ENCODE results near the gene ST6GALNAC3.
"Not testable (repeated sequence)": the region's sequence is repeated elsewhere in the genome, so short reads cannot be mapped to it uniquely, and the experiment has no call there.

ST6GALNAC3 gene

GRCh38 chr1:76075877-76076276 lies 1.3 kb downstream of the ST6GALNAC3 start:
- DNase-seq, result no peak

GRCh38 chr1:76079475-76080227 lies 5.1 kb downstream of the ST6GALNAC3 start:
- DNase-seq, result no peak

- DNase-seq, result no peak
Measured at GRCh38 chr1:76080552-76081079, 6.1 kb downstream of the ST6GALNAC3 start.

GRCh38 chr1:76082062-76082461 lies 7.5 kb downstream of the ST6GALNAC3 start:
- DNase-seq, result no peak

GRCh38 chr1:76083189-76083588 lies 8.6 kb downstream of the ST6GALNAC3 start:
- no peak for DNase-seq

- no peak for DNase-seq
Measured at GRCh38 chr1:76084029-76084627, 9.6 kb downstream of the ST6GALNAC3 start.

GRCh38 chr1:76084685-76085084 lies 10.1 kb downstream of the ST6GALNAC3 start:
- no peak for DNase-seq

GRCh38 chr1:76086109-76086508 lies 11.6 kb downstream of the ST6GALNAC3 start:
- DNase-seq, result no peak

- no peak for DNase-seq
Measured at GRCh38 chr1:76086597-76086996, 12.1 kb downstream of the ST6GALNAC3 start.

GRCh38 chr1:76090283-76091203 lies 16.0 kb downstream of the ST6GALNAC3 start:
- no peak for DNase-seq

- DNase-seq, result no peak
Measured at GRCh38 chr1:76092812-76093211, 18.3 kb downstream of the ST6GALNAC3 start.

GRCh38 chr1:76093522-76094312 lies 19.2 kb downstream of the ST6GALNAC3 start:
- no peak for DNase-seq

GRCh38 chr1:76095802-76096201 lies 21.3 kb downstream of the ST6GALNAC3 start:
- no peak for DNase-seq

- not testable (repeated sequence) for DNase-seq
Measured at GRCh38 chr1:76097064-76097463, 22.5 kb downstream of the ST6GALNAC3 start.

- DNase-seq, result no peak
Measured at GRCh38 chr1:76098845-76099244, 24.3 kb downstream of the ST6GALNAC3 start.

GRCh38 chr1:76101548-76101947 lies 27.0 kb downstream of the ST6GALNAC3 start:
- no peak for DNase-seq

GRCh38 chr1:76102046-76102445 lies 27.5 kb downstream of the ST6GALNAC3 start:
- DNase-seq, result no peak

- no peak for DNase-seq
Measured at GRCh38 chr1:76103034-76103433, 28.5 kb downstream of the ST6GALNAC3 start.

- no peak for DNase-seq
Measured at GRCh38 chr1:76105372-76105771, 30.8 kb downstream of the ST6GALNAC3 start.

- no peak for DNase-seq
Measured at GRCh38 chr1:76106251-76106650, 31.7 kb downstream of the ST6GALNAC3 start.

- no peak for DNase-seq
Measured at GRCh38 chr1:76106719-76107235, 32.2 kb downstream of the ST6GALNAC3 start.

- no peak for DNase-seq
Measured at GRCh38 chr1:76109404-76109803, 34.9 kb downstream of the ST6GALNAC3 start.
